HepG2 (cell line): ENCODE data around the gene CACNG5. TPM values are rescaled to one million over a fixed set of nuclear protein-coding genes. Genes with fewer than 3 reads are reported as not detected.
A peak's percentile ranks its signal among the peaks of the same experiment; 100 is the strongest.

Experiments used
- BORCS8-MEF2B ChIP-seq: sonication (generic); formaldehyde crosslinking; IDR thresholded peaks from 2 replicates; pipeline ENCODE4 v1.8.0; 2022; ENCODE audit warnings: mild to moderate bottlenecking, missing genetic modification reagents
- FOXC1 ChIP-seq: sonication (generic); formaldehyde crosslinking; IDR thresholded peaks from 2 replicates; pipeline ENCODE4 v1.8.0; 2022; ENCODE audit warnings: mild to moderate bottlenecking, missing genetic modification reagents, borderline replicate concordance
- HOXA9 ChIP-seq: sonication (generic); formaldehyde crosslinking; IDR thresholded peaks from 2 replicates; pipeline ENCODE4 v1.8.1; 2022; ENCODE audit warnings: missing genetic modification reagents, mild to moderate bottlenecking, moderate library complexity, borderline replicate concordance
- KLF15 ChIP-seq: sonication (generic); formaldehyde crosslinking; IDR thresholded peaks from 2 replicates; pipeline ENCODE4 v1.8.1; 2023; ENCODE audit warnings: borderline replicate concordance, mild to moderate bottlenecking, inconsistent platforms, missing genetic modification reagents, mixed read lengths
- SAFB2 ChIP-seq: sonication (generic); formaldehyde crosslinking; IDR thresholded peaks from 2 replicates; pipeline ENCODE4 v1.5.1; 2020; ENCODE audit warnings: missing genetic modification reagents, low read depth, mild to moderate bottlenecking, borderline replicate concordance
- SMARCC2 ChIP-seq: fragments of 450-650 bp; IDR thresholded peaks from 2 replicates; pipeline ENCODE4 v1.6.1; 2017; ENCODE audit warnings: antibody characterized with exemption, mild to moderate bottlenecking
- ZNF432 ChIP-seq: sonication (generic); formaldehyde crosslinking; IDR thresholded peaks from 2 replicates; pipeline ENCODE4 v1.5.0; 2020; ENCODE audit warnings: missing genetic modification reagents, mild to moderate bottlenecking, borderline replicate concordance
- ZNF567 ChIP-seq: sonication (generic); formaldehyde crosslinking; IDR thresholded peaks from 2 replicates; pipeline ENCODE4 v1.8.1; 2023; ENCODE audit warnings: mild to moderate bottlenecking, missing genetic modification reagents, borderline replicate concordance
- ZNF776 ChIP-seq: sonication (generic); formaldehyde crosslinking; IDR thresholded peaks from 2 replicates; pipeline ENCODE4 v1.4.0; 2020; ENCODE audit warnings: mild to moderate bottlenecking, missing genetic modification reagents
- polyA plus RNA-seq, 8 experiments: library from polyadenylated mRNA; depleted of rRNA in 3 of 8; stranded (reverse) in 7 of 8; unstranded in 1 of 8; fragments of >200 nt; fragmentation: Illumina TruSeq in 4 of 8; extraction: Trizol in 4 of 8; gene quantifications; 2 replicates each; pipeline versions ENCODE4 v1.2.1 to v1.2.3, GENCODE V29; 2011 to 2016; ENCODE audit warnings: low read depth in 4 of 8, missing spikeins in 1 of 8, mixed read lengths in 1 of 8; ENCODE audit not compliant: insufficient read depth in 1 of 8
- total RNA-seq, 5 experiments: library from RNA; depleted of rRNA; stranded (reverse); fragments of >200 nt; fragmentation: Illumina TruSeq; extraction: Trizol; gene quantifications; 2 replicates each; pipeline ENCODE4 v1.2.3, GENCODE V29; 2016; ENCODE audit warnings: low read depth in 1 of 5
- TF ChIP-seq, protein P1 (sequence below): sonication (generic); formaldehyde crosslinking; IDR thresholded peaks from 2 replicates; pipeline ENCODE4 v1.4.0; 2020; ENCODE audit warnings: missing genetic modification reagents
- TF ChIP-seq, protein P2 (sequence below): sonication (generic); formaldehyde crosslinking; IDR thresholded peaks from 2 replicates; pipeline ENCODE4 v1.9.0; 2021; ENCODE audit warnings: missing genetic modification reagents, mild to moderate bottlenecking, borderline replicate concordance
- TF ChIP-seq, protein P3 (sequence below): sonication (generic); formaldehyde crosslinking; IDR thresholded peaks from 2 replicates; pipeline ENCODE4 v1.4.0; 2020; ENCODE audit warnings: missing genetic modification reagents

Gene CACNG5
- total and polyA plus RNA-seq, 2 of the 13 experiments (the other 11 are each of a cell fraction or from before 2014, with no cell fraction given) = not detected

DNA sequence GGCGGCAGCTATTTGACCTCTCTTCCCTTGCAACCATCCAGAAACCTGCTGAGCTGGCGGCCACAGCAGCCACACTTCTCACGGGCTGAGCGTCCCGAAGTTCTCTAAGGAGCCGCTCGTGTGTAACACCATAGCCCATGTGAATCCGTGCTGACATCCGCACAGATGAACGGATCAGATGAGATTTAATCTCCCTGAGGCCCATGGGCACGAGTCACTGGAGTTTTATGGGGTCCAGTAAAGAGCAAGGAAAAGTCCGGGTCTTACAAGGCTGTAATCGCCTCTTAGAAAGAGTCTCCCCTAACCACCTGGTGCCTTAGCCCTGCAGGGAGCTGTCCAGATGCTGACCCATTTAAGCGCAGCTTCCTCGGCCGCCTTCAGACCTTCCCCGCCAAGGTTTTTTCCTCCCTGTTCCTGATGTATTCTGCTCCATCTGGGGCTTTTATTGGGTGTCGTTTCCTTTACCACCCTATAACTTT, 5.5 kb upstream of the CACNG5 start (continued):
- TF ChIP-seq, protein P1, sequence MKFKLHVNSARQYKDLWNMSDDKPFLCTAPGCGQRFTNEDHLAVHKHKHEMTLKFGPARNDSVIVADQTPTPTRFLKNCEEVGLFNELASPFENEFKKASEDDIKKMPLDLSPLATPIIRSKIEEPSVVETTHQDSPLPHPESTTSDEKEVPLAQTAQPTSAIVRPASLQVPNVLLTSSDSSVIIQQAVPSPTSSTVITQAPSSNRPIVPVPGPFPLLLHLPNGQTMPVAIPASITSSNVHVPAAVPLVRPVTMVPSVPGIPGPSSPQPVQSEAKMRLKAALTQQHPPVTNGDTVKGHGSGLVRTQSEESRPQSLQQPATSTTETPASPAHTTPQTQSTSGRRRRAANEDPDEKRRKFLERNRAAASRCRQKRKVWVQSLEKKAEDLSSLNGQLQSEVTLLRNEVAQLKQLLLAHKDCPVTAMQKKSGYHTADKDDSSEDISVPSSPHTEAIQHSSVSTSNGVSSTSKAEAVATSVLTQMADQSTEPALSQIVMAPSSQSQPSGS (CRISPR knock-in tag) = no peak
- no peak for TF ChIP-seq KLF15 (CRISPR knock-in tag)
- TF ChIP-seq SMARCC2 = no peak
- TF ChIP-seq ZNF567 (CRISPR knock-in tag) = no peak
- TF ChIP-seq HOXA9 (CRISPR knock-in tag) = no peak
- TF ChIP-seq, protein P2, sequence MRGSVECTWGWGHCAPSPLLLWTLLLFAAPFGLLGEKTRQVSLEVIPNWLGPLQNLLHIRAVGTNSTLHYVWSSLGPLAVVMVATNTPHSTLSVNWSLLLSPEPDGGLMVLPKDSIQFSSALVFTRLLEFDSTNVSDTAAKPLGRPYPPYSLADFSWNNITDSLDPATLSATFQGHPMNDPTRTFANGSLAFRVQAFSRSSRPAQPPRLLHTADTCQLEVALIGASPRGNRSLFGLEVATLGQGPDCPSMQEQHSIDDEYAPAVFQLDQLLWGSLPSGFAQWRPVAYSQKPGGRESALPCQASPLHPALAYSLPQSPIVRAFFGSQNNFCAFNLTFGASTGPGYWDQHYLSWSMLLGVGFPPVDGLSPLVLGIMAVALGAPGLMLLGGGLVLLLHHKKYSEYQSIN (CRISPR knock-in tag) = no peak
- no peak for TF ChIP-seq ZNF776 (CRISPR knock-in tag)
- TF ChIP-seq, protein P3, sequence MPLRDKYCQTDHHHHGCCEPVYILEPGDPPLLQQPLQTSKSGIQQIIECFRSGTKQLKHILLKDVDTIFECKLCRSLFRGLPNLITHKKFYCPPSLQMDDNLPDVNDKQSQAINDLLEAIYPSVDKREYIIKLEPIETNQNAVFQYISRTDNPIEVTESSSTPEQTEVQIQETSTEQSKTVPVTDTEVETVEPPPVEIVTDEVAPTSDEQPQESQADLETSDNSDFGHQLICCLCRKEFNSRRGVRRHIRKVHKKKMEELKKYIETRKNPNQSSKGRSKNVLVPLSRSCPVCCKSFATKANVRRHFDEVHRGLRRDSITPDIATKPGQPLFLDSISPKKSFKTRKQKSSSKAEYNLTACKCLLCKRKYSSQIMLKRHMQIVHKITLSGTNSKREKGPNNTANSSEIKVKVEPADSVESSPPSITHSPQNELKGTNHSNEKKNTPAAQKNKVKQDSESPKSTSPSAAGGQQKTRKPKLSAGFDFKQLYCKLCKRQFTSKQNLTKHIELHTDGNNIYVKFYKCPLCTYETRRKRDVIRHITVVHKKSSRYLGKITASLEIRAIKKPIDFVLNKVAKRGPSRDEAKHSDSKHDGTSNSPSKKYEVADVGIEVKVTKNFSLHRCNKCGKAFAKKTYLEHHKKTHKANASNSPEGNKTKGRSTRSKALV (CRISPR knock-in tag) = peak; percentile 62; the same call in 1 of the 2 replicates
- no peak for TF ChIP-seq SAFB2 (CRISPR knock-in tag)
- peak; percentile 31; the same call in 1 of the 2 replicates for TF ChIP-seq BORCS8-MEF2B (CRISPR knock-in tag)
- TF ChIP-seq ZNF432 (CRISPR knock-in tag) = no peak
- no peak for TF ChIP-seq FOXC1 (CRISPR knock-in tag)
